HL-60 (cell line): Measurements from ENCODE around the gene CAND1.
A peak's percentile ranks its signal among the peaks of the same experiment; 100 is the strongest.

Source experiments
- DNase-seq, 2 experiments: peaks; one replicate each; pipeline ENCODE4 v3.0.0-alpha.2; 2010 to 2020; ENCODE audit warnings: low read depth in 1 of 2, low spot score in 1 of 2
- H3K27ac ChIP-seq: fragments of 250-450 bp; sonication (Bioruptor Pico); replicated peaks from 2 replicates; pipeline ENCODE4 v1.5.1; 2020; ENCODE audit warnings: mild to moderate bottlenecking, moderate library complexity
- H3K27me3 ChIP-seq: fragments of 250-450 bp; sonication (Bioruptor Pico); 2 replicates; pipeline ENCODE4 v1.5.1; 2021; ENCODE audit warnings: mild to moderate bottlenecking, moderate library complexity; ENCODE audit not compliant: insufficient read depth, poor library complexity, severe bottlenecking
- H3K4me3 ChIP-seq: replicated peaks from 2 replicates; pipeline ENCODE4 v1.5.1; 2011; ENCODE audit warnings: mild to moderate bottlenecking, control low read depth, low read length; ENCODE audit not compliant: insufficient read depth
- CTCF ChIP-seq: IDR thresholded peaks from one replicate; pipeline ENCODE4 v1.5.1; 2011; ENCODE audit warnings: low read length, control low read depth, inconsistent platforms; ENCODE audit not compliant: insufficient read depth
- GABPA ChIP-seq: IDR thresholded peaks from 2 replicates; pipeline ENCODE4 v1.6.1; 2012; ENCODE audit warnings: low read depth
- POLR2AphosphoS5 ChIP-seq: IDR thresholded peaks from 2 replicates; pipeline ENCODE4 v1.6.1; 2012; ENCODE audit warnings: low read depth
- REST ChIP-seq: IDR thresholded peaks from 2 replicates; pipeline ENCODE4 v1.6.1; 2012; ENCODE audit warnings: low read depth; ENCODE audit not compliant: insufficient replicate concordance
- SPI1 ChIP-seq: IDR thresholded peaks from 2 replicates; pipeline ENCODE4 v1.6.1; 2012; ENCODE audit warnings: low read depth, mild to moderate bottlenecking, borderline replicate concordance

The CAND1 gene

GRCh38 chr12:67263471-67263870 lies 5.7 kb upstream of the CAND1 start:
- no peak overlapping the region for H3K4me3 ChIP-seq
- no peak for TF ChIP-seq SPI1
- no peak for TF ChIP-seq GABPA
- TF ChIP-seq REST: no peak
- no peak for TF ChIP-seq POLR2AphosphoS5
- TF ChIP-seq CTCF: no peak
- no peaks in the 10 kb centered on the region for H3K27me3 ChIP-seq
- no peak for DNase-seq
- H3K27ac ChIP-seq: no peak overlapping the region

- Histone ChIP-seq H3K27ac (peak overlapping the region; percentile 98), H3K4me3 (peak overlapping the region; percentile 47), H3K27me3 (no peaks in the 10 kb centered on the region)
- peak; percentile 96 to 97 for DNase-seq
- TF ChIP-seq REST (no peak), GABPA (no peak), POLR2AphosphoS5 (no peak), SPI1 (no peak)
Measured at GRCh38 chr12:67268335-67268895, 743 bp upstream of the CAND1 start.

- Histone ChIP-seq H3K4me3 (peak overlapping the region; percentile 90), H3K27me3 (no peaks in the 10 kb centered on the region), H3K27ac (peak overlapping the region; percentile 98)
- DNase-seq: peak in 1 of 2 experiments; percentile 44
- TF ChIP-seq SPI1: peak; percentile 68; the same call in 1 of the 2 replicates
- TF ChIP-seq POLR2AphosphoS5: no peak
Measured at GRCh38 chr12:67269633-67270573, 745 bp downstream of the CAND1 start.

- Histone ChIP-seq H3K27ac (peak overlapping the region; percentile 98), H3K27me3 (no peaks in the 10 kb centered on the region), H3K4me3 (peak overlapping the region; percentile 90)
- DNase-seq: no peak
- no peak for TF ChIP-seq REST
- no peak for TF ChIP-seq GABPA
- TF ChIP-seq SPI1: no peak
- TF ChIP-seq POLR2AphosphoS5: no peak
- no peak for TF ChIP-seq CTCF
Measured at GRCh38 chr12:67270622-67271021, 1.5 kb downstream of the CAND1 start.
